ENCODE data around the gene OR4S2. TPM values are rescaled to one million over a fixed set of nuclear protein-coding genes. Genes with fewer than 3 reads are reported as not detected.

Gene OR4S2
- total and polyA plus RNA-seq, 12 donors, result not detected

DNA sequence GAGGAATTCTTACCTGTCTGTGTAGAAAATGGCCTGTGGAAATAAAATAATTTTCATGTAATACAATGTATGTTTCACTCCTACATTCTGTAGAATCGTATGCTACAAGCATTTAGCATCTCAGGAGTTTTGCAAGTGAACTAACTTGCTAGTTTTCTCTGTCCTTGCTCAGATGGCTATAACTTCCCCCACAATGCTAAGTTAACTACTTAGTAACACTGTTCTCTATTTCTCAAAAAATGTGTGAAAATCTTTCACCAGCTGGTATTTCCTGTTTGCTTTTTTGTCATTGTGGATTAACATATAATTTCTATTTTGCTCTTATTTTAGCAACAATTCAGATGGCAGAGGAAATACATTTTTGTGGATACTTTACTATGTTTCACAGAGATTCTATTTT is 4.4 kb downstream of the OR4S2 start:
- 40 to 59% methylated on average over 1 of the region's 1 CpG for WGBS, 2 donors
- H3K4me1 ChIP-seq, result no peaks in the 10 kb centered on the region
- no peak overlapping the region for H3K27ac ChIP-seq
- peaks cover 0 to 3% (median 0%) of the 10 kb centered on the region in 11 donors for H3K9me3 ChIP-seq
- intact Hi-C loops (cut with DNase I), result no loop called here
- no peaks in the 10 kb centered on the region for H3K36me3 ChIP-seq
- DNase-seq (no peak), ATAC-seq (no peak)
- no peak overlapping the region for H3K4me3 ChIP-seq
- H3K27me3 ChIP-seq, result no peaks in the 10 kb centered on the region
- TF ChIP-seq, protein P1, sequence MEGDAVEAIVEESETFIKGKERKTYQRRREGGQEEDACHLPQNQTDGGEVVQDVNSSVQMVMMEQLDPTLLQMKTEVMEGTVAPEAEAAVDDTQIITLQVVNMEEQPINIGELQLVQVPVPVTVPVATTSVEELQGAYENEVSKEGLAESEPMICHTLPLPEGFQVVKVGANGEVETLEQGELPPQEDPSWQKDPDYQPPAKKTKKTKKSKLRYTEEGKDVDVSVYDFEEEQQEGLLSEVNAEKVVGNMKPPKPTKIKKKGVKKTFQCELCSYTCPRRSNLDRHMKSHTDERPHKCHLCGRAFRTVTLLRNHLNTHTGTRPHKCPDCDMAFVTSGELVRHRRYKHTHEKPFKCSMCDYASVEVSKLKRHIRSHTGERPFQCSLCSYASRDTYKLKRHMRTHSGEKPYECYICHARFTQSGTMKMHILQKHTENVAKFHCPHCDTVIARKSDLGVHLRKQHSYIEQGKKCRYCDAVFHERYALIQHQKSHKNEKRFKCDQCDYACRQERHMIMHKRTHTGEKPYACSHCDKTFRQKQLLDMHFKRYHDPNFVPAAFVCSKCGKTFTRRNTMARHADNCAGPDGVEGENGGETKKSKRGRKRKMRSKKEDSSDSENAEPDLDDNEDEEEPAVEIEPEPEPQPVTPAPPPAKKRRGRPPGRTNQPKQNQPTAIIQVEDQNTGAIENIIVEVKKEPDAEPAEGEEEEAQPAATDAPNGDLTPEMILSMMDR (IDR thresholded peaks at IDR 0.05), result no peak

DNA sequence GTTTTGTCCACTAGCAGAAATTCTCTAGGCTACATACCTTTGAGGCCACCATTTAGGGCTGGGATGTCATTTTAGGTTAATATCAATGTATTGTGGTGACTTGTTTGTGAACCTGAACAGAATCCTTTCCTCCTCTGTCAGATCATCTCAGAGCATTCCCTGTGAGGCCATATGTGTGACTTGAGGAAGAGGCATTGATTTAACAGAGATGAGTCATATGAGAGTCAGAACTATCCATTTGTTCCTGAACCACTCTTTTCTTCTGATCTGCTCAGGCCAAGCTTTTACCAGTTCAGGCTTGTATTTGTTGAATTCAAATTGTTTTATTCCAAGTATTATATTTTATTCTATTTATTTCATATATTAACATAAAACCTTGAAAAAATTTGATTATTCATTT is 7.0 kb downstream of the OR4S2 start:
- TF ChIP-seq, protein P1 (IDR thresholded peaks at IDR 0.05), result no peak

DNA sequence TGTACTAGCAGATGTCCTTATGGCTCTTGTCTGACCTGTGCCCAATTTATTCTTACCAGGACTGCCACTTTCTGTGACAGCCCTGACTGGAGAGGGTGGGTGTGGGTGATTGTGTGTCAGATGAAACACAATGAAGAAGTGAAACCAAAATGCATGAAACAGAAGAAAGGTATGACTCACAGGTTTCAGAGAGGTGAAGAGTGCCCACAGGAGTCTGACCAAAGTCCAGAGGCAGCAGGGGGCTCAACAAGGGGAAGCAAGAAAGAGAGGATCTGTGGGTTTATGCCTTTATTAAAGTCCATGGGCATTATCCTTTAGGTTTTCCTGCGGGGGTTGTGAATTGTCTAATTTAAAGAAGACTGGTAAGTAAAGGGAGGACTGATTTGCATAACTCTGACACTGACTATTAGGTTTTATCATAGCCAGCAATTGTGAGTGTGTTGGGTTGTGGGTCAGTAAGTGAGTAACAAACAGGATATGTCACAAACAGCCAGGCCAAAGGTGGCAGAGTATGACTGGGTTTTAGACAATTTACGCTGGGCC is 10.0 kb downstream of the OR4S2 start:
- no peak overlapping the region for H3K4me3 ChIP-seq
- intact Hi-C loops (cut with DNase I), result no loop called here
- no peak overlapping the region for H3K27ac ChIP-seq
- peaks cover 0 to 3% (median 0%) of the 10 kb centered on the region in 11 donors for H3K9me3 ChIP-seq
- no peaks in the 10 kb centered on the region for H3K36me3 ChIP-seq
- no peak for DNase-seq
- TF ChIP-seq, protein P1 (IDR thresholded peaks at IDR 0.05), result no peak
- no peak for ATAC-seq
- H3K4me1 ChIP-seq, result no peaks in the 10 kb centered on the region
- no peaks in the 10 kb centered on the region for H3K27me3 ChIP-seq
- WGBS, 2 donors, result 82 to 88% methylated on average over 2 of the region's 2 CpGs

More for the DNA sequence above, 7.0 kb downstream of the OR4S2 start:
- Histone ChIP-seq H3K4me3 (no peak overlapping the region), H3K36me3 (no peaks in the 10 kb centered on the region), H3K27me3 (no peaks in the 10 kb centered on the region), H3K9me3 (peaks cover 0 to 3% (median 0%) of the 10 kb centered on the region in 11 donors), H3K27ac (no peak overlapping the region), H3K4me1 (no peaks in the 10 kb centered on the region)
- no peak for DNase-seq
- intact Hi-C loops (cut with DNase I), result no loop called here
- no peak for ATAC-seq

DNA sequence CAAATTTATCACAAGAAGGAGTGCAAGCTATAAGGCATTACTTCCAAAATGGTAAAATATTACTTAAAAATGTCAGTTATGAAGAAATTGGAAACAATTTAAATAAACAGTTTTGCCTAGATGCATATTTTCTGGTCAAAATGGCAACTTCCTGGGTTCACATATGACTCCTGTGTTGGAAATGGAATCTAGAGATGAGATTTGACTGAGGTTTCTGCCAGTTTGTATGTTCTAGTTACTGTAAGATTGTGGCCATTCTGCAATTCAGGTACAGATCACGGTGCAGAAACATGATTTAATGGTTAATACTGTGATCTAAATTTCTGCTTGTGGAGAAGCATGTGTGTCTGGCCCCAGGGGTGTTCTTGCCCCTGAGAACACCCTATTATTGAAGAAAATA is 10.5 kb downstream of the OR4S2 start:
- TF ChIP-seq, protein P1 (IDR thresholded peaks at IDR 0.05), result no peak
- Histone ChIP-seq H3K4me3 (no peak overlapping the region), H3K9me3 (peaks cover 0 to 3% (median 0%) of the 10 kb centered on the region in 11 donors), H3K36me3 (no peaks in the 10 kb centered on the region), H3K4me1 (no peaks in the 10 kb centered on the region), H3K27ac (no peak overlapping the region), H3K27me3 (no peaks in the 10 kb centered on the region)
- no peak for DNase-seq
- 38 to 48% methylated on average over 1 of the region's 1 CpG for WGBS, 2 donors
- no peak for ATAC-seq
- intact Hi-C loops (cut with DNase I), result no loop called here
